ENCODE measurements around the gene FOXL2.

GRCh38 chr3:138936741-138937689 is 9.9 kb downstream of the FOXL2 start:
- TF ChIP-seq CTCF (IDR thresholded peaks at IDR 0.05; ENCODE audit: low read depth, low read length) (no peak), EZH2phosphoT487 (IDR thresholded peaks at IDR 0.05; ENCODE audit: low read depth) (no peak)

Measured in OCI-LY3 (cell line).